SU-DHL-6 (cell line): ENCODE measurements around the gene HOPX.

ENCODE experiments used
- H2AFZ ChIP-seq: fragments of 200-600 bp; sonication (generic); 2 replicates; pipeline ENCODE4 v1.6.1; 2014; ENCODE audit warnings: low read depth, mild to moderate bottlenecking, moderate library complexity, mixed read lengths, antibody characterized with exemption, low read length; ENCODE audit not compliant: severe bottlenecking
- H3F3A ChIP-seq: fragments of 200-600 bp; shearing (Covaris generic); 2 replicates; pipeline ENCODE4 v1.6.0; 2016; ENCODE audit warnings: antibody characterized with exemption, mild to moderate bottlenecking; ENCODE audit not compliant: insufficient read depth
- H3K27ac ChIP-seq: fragments of 200-600 bp; sonication (generic); 2 replicates; pipeline ENCODE4 v1.5.1; 2016; ENCODE audit warnings: low read depth, mild to moderate bottlenecking, low read length, moderate library complexity, mixed read lengths
- H3K27me3 ChIP-seq: fragments of 200-600 bp; sonication (generic), shearing (Covaris generic); 2 replicates; pipeline ENCODE4 v1.6.0; 2014; ENCODE audit warnings: mild to moderate bottlenecking, low read length
- H3K36me3 ChIP-seq: fragments of 200-600 bp; sonication (generic); 2 replicates; pipeline ENCODE4 v1.6.1; 2014; ENCODE audit warnings: mild to moderate bottlenecking, low read length, mixed read lengths
- H3K4me2 ChIP-seq: fragments of 300-600, 200-600 bp; shearing (Covaris generic), sonication (generic); 2 replicates; pipeline ENCODE4 v1.6.0; 2014; ENCODE audit warnings: low read length, low read depth, mild to moderate bottlenecking; ENCODE audit not compliant: poor library complexity, severe bottlenecking
- H3K4me3 ChIP-seq: fragments of 200-600 bp; sonication (generic); 2 replicates; pipeline ENCODE4 v1.5.1; 2014; ENCODE audit warnings: antibody characterized with exemption, low read length, mild to moderate bottlenecking, mixed read lengths; ENCODE audit not compliant: insufficient read depth, poor library complexity, severe bottlenecking
- H3K79me2 ChIP-seq: fragments of 200-600 bp; sonication (generic); 2 replicates; pipeline ENCODE4 v1.6.1; 2014; ENCODE audit warnings: mild to moderate bottlenecking, low read length, moderate library complexity; ENCODE audit not compliant: insufficient read depth
- H3K9ac ChIP-seq: fragments of 200-600 bp; sonication (generic); 2 replicates; pipeline ENCODE4 v1.7.0; 2014; ENCODE audit warnings: mild to moderate bottlenecking, low read length
- H3K9me2 ChIP-seq: fragments of 200-600 bp; sonication (generic); replicated peaks from 2 replicates; pipeline ENCODE4 v1.6.1; 2014; ENCODE audit warnings: low read length; ENCODE audit not compliant: insufficient read depth
- H3K9me3 ChIP-seq: fragments of 200-600 bp; sonication (generic); 2 replicates; pipeline ENCODE4 v1.6.1; 2014; ENCODE audit warnings: low read length, mixed read lengths; ENCODE audit not compliant: insufficient read depth
- H4K20me1 ChIP-seq: fragments of 200-600 bp; sonication (generic); 2 replicates; pipeline ENCODE4 v1.6.1; 2014; ENCODE audit warnings: low read depth, mild to moderate bottlenecking, antibody characterized with exemption, low read length, moderate library complexity, mixed read lengths
- EZH2phosphoT487 ChIP-seq: fragments of 200-600 bp; sonication (generic), shearing (Covaris generic); conservative IDR thresholded peaks from 2 replicates; pipeline ENCODE4 v1.6.1; 2018; ENCODE audit warnings: mild to moderate bottlenecking, antibody characterized with exemption, low read length, moderate library complexity, mixed read lengths
- TF ChIP-seq, protein P1 (sequence below): fragments of 200-600 bp; sonication (generic); IDR thresholded peaks from one replicate; pipeline ENCODE4 v1.5.1; 2017; ENCODE audit warnings: antibody characterized with exemption, mild to moderate bottlenecking, low read length, moderate library complexity; ENCODE audit not compliant: insufficient read depth, poor library complexity, severe bottlenecking

The HOPX gene

DNA sequence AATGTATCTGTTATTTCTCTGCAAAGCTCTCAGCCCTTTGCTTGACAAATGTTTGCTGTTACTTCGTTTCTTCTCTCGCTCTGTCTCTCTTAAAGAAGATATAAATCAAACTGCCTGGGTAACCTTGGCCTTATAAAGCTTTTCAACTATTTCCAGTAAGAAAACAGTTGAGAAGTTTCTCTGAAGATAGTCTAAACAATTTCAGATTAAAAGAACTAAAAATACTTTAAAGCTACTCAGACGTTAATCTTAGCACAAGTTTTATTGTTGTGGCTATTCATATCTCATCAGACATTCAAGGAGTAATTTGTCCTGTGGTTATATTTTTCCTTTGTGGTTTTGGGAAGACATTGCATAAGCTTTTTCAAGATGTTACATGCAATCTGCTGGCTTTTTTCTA, 22.6 kb downstream of the HOPX start:
- H3K9me2 ChIP-seq = no peaks in the 10 kb centered on the region
- H4K20me1 ChIP-seq = no peaks in the 10 kb centered on the region
- H3K27ac ChIP-seq = no peak overlapping the region
- TF ChIP-seq, protein P1, sequence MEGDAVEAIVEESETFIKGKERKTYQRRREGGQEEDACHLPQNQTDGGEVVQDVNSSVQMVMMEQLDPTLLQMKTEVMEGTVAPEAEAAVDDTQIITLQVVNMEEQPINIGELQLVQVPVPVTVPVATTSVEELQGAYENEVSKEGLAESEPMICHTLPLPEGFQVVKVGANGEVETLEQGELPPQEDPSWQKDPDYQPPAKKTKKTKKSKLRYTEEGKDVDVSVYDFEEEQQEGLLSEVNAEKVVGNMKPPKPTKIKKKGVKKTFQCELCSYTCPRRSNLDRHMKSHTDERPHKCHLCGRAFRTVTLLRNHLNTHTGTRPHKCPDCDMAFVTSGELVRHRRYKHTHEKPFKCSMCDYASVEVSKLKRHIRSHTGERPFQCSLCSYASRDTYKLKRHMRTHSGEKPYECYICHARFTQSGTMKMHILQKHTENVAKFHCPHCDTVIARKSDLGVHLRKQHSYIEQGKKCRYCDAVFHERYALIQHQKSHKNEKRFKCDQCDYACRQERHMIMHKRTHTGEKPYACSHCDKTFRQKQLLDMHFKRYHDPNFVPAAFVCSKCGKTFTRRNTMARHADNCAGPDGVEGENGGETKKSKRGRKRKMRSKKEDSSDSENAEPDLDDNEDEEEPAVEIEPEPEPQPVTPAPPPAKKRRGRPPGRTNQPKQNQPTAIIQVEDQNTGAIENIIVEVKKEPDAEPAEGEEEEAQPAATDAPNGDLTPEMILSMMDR = no peak
- TF ChIP-seq EZH2phosphoT487 = no peak
- no peak overlapping the region for H3K4me3 ChIP-seq
- no peak overlapping the region for H3K9ac ChIP-seq
- H2AFZ ChIP-seq = no peak overlapping the region
- H3F3A ChIP-seq = no peaks in the 10 kb centered on the region
- H3K9me3 ChIP-seq = no peaks in the 10 kb centered on the region
- H3K4me2 ChIP-seq = no peak overlapping the region
- H3K36me3 ChIP-seq = no peaks in the 10 kb centered on the region
- no peaks in the 10 kb centered on the region for H3K79me2 ChIP-seq
- no peaks in the 10 kb centered on the region for H3K27me3 ChIP-seq

- Histone ChIP-seq H3K27ac (no peak overlapping the region), H3K9me2 (no peaks in the 10 kb centered on the region), H3F3A (no peaks in the 10 kb centered on the region), H3K4me2 (no peak overlapping the region), H3K4me3 (no peak overlapping the region), H3K9ac (no peak overlapping the region), H3K79me2 (no peaks in the 10 kb centered on the region), H3K36me3 (no peaks in the 10 kb centered on the region), H3K9me3 (no peaks in the 10 kb centered on the region), H4K20me1 (no peaks in the 10 kb centered on the region), H3K27me3 (no peaks in the 10 kb centered on the region), H2AFZ (no peak overlapping the region)
- TF ChIP-seq, protein P1 = no peak
- TF ChIP-seq EZH2phosphoT487 = no peak
These were observed 23.3 kb downstream of the HOPX start for GRCh38 chr4:56657818-56658217.

- H3K27me3 ChIP-seq = no peaks in the 10 kb centered on the region
These were observed 24.0 kb downstream of the HOPX start for GRCh38 chr4:56657128-56657527.

More at GRCh38 chr4:56657128-56657527, 24.0 kb downstream of the HOPX start:
- Histone ChIP-seq H3K9me2 (no peaks in the 10 kb centered on the region), H3K4me2 (no peak overlapping the region), H3K36me3 (no peaks in the 10 kb centered on the region), H3K79me2 (no peaks in the 10 kb centered on the region), H3K27ac (no peak overlapping the region), H4K20me1 (no peaks in the 10 kb centered on the region), H3K9me3 (no peaks in the 10 kb centered on the region), H3K9ac (no peak overlapping the region), H3K4me3 (no peak overlapping the region), H3F3A (no peaks in the 10 kb centered on the region), H2AFZ (no peak overlapping the region)
- no peak for TF ChIP-seq EZH2phosphoT487
- TF ChIP-seq, protein P1 = no peak
